AG08395 (cell line): ENCODE data around the gene TXNL4B.
A peak's percentile ranks its signal among the peaks of the same experiment; 100 is the strongest.
"Not testable (repeated sequence)": the region's sequence is repeated elsewhere in the genome, so short reads cannot be mapped to it uniquely, and the experiment has no call there.

ENCODE experiments used
- DNase-seq: peaks from one replicate; pipeline ENCODE4 v3.0.0; 2012; ENCODE audit warnings: mixed read lengths, low spot score

Gene TXNL4B

DNA sequence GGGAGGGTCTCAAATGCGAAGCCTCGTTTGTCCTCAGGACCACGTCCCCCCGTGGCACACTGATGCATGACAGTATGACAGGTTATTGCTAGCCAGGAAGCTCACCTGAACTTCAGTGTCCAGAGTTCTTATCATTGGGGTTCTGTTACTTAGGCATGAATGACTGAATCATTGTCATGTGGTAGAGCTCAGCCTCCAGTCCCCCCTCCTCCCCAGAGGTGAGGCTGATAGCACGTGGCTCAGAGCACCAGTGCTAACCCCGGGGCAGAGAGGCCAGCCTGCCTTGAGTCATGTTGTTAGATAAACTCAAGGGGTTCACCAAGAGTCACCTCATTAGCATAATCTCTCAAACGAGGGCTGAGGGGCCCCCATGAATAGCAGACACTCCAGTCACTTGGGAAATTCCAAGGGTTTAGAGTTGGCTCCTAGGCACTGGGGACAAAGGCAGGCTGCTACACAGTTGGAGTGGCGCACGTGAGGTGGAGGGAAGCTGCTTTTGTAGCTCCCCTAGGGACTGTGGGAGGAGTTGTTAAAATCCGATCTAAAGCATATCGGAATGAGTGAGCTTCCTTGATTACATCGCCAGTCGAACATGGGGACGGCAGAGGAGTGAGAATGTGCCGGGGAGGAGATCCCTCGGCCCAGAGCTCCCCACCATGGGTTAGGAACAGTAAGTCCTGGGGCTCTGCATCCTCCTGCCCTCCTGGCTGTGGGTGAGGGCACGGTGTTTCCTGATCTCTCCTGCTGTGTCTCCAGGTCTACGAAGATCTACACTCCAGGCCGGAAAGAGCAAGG, 18.4 kb upstream of the TXNL4B start:
- no peak for DNase-seq

DNA sequence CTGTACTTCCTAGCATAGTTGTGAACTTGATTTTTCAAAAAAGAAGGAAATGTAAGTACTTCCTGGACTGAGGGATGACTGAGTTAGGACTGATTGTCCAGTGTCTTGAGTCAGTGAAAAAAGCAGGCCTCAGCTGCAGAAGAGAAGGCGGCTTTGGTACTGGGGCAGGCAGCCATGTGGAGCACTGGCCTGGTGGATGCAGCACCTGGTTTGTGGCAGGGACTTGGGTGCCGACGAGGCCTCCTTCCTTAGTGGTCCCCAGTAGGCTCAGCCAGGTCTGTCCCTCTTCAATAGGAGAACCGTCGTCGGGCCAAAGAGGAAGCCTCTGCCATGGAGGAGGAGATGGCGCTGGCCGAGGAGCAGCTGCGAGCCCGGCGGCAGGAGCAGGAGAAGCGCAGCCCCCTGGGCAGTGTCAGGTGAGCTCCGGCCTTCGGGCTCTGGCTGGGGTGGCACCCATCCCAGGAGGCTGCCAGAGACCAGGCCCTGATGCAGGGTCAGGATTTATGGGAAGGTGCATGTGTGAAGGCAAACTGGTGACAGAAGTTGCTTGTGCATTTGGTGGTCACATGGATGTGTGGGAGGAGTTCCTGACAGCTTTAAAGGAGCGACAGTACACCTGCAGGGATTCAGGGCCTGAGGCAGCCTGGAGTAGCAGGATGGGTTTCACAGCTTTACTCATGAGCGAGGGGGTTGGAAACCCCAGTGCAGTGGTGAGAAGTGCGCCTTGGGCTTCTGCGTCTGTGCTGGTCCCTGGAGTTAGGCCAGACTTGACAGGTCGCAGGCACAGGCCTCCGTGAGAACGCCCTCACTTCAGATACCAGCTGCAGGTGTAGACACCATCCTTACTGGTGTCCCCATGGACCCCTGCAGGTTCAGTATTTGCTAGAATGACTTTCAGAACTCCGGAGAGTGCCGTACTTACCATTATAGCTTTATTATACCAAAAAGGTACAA, 17.5 kb upstream of the TXNL4B start:
- DNase-seq, result no peak

GRCh38 chr16:72109966-72110530, 16.6 kb upstream of the TXNL4B start:
- DNase-seq, result no peak

DNA sequence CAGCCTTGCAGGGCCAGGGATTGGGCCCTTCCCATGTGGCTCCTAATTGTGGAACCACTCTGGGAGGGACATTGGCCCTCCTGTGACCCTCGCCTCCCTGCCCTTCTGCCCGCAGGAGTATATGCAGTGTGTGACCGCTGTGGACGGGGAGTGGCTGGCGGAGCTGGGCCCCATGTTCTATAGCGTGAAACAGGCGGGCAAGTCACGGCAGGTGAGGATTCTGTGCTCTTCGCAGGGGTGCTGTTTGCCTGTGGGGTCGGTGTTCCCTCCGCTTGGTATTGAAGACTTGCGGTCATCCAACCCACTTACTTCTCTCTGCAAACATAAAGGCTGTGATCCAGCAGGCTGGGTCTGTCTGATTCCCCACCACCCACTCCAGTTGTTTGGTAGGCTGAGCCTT, 15.9 kb upstream of the TXNL4B start:
- DNase-seq, result no peak

DNA sequence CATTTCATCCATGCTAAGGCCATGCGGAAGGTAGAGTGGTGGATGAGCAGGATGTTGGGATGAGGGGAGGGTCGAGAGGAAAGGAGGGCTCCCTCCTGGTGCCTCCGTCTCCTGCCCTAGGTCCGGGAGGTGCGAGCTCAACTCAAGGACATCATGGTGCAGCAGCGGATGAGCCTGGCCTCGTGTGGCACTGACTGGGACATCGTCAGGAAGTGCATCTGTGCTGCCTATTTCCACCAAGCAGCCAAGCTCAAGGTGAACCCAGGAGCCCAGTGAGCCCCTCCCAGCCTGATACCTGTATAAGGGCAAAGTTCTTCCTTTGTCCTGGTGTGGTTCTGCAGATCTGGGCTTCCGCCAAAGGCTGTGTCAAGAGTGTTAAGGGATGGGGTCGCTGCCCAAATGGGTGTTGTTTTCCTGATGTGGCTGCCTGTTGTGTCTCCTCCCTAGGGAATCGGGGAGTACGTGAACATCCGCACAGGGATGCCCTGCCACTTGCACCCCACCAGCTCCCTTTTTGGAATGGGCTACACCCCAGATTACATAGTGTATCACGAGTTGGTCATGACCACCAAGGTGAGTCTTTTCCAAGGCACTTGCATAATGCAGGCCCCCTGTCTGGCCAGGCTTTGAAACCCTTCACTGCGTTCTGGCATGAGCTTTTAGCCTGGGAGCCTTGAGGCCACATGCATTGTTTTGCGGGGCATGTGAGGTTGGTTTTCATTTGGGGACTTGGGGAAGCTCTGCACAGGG, 15.1 kb upstream of the TXNL4B start:
- no peak for DNase-seq

GRCh38 chr16:72107371-72107770, 14.0 kb upstream of the TXNL4B start:
- no peak for DNase-seq

- DNase-seq, result no peak
These were observed 12.6 kb upstream of the TXNL4B start for GRCh38 chr16:72105978-72106377.

DNA sequence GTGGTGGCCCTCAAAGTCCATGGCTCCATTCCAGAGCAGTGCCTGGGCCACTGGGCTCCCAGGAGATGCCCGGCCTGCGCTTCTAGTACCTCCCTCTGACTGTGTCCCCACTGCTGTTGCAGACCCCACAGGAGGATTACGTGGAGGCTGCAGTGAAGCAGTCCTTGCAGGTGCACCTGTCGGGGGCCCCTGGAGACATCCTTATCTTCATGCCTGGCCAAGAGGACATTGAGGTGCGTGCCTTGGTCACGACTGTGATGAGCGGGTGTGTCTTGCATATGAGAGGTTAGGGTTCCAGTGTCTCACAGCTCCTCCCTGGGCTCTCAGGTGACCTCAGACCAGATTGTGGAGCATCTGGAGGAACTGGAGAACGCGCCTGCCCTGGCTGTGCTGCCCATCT, 11.5 kb upstream of the TXNL4B start:
- DNase-seq, result no peak

DNA sequence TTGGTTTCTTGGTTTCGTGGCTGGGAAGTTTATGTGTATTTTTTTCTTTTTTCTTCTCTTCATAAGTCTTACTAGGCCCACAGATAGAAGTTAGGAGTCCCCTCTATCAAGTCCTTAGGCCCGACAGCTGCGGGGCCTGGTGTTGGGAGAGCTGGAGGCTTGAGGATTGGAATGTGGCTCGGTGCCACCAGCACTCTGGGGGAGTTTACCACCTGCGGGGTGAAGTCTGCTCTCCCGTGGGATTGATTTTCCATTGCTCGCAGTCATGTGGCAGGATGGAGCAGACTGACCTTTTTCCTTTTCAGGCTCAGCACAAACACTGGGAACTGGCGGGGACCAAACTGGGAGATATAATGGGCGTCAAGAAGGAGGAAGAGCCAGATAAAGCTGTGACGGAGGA, 7.8 kb upstream of the TXNL4B start:
- no peak for DNase-seq

GRCh38 chr16:72099377-72099818, 6.0 kb upstream of the TXNL4B start:
- peak; percentile 74 for DNase-seq

DNA sequence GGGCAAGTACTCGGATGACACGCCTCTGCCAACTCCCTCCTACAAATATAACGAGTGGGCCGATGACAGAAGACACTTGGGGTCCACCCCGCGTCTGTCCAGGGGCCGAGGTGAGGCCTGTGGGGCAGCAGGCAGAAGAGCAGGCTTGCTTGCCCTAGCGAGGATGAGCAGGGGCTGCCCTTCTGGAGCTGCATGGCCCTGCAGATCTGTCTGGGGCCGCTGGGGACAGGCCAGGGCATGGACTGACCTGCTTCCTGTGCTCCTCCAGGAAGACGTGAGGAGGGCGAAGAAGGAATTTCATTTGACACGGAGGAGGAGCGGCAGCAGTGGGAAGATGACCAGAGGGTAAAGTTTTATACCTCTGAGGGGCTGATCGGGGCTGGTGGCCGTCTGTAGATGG, 5.5 kb upstream of the TXNL4B start:
- no peak for DNase-seq

DNA sequence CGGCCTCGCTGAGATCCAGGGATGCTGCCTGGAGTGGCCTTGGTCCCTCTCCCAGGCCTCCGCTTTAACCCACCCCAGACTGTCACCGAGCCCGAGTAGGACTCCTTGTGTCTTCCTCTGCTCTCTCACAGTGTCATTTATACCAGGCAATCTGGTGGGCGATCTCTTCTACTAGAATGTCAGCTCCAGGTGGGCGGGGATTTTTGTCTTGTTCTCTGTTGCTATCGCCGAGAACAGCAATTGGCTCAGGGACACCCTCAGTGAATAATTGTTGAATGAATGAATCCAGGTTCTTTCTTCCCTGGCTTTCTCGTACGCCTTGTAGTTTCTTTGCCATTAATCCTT, 818 bp upstream of the TXNL4B start:
- DNase-seq, result no peak

DNA sequence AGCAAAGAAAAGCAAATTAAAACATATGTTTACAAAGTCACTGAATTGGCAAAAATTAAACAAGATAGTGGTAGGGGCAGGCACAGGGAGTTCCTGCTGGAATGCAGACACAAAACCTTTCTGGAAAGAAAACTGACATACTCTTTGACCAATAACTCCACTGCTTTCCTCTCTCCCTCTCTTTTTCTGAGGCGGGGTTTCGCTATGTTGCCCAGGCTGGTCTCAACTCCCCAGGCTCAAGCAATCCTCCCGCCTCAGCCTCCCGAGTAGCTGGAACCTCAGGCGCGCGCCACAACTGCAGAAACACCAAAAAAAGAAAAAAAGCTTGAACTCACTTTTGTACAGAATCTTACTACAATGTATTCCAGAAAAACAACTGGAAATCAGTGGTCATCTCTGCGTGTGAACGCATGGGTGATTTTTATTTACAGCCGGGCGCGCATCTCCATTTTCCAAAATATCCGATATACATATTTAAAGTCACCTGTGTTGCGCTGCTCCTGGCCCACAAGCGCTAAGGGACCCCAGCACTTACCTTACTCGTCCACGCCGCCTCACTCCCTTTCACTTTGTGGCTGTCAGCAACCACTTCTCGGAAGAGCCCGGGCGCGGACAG, 480 bp downstream of the TXNL4B start:
- peak; percentile 76 for DNase-seq

DNA sequence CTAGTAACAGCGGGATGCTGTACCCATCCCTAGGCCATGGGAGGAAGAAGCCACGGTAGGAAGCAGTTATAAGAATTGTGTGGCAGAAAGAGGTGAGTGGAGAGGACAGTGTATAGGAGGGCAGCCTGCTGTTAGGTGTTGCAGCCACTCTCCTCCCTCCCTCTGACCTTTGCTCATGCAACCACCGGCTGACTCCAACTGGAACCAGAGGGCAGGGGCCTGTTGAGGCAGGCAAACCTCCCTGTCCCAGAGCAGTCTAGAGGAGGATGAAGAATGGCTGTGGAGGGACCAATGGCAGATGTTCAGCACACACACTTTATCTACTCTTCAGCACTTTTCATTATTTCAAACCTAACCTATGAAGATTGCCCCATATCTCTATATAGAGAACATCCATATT, 2.2 kb downstream of the TXNL4B start:
- DNase-seq, result no peak

DNA sequence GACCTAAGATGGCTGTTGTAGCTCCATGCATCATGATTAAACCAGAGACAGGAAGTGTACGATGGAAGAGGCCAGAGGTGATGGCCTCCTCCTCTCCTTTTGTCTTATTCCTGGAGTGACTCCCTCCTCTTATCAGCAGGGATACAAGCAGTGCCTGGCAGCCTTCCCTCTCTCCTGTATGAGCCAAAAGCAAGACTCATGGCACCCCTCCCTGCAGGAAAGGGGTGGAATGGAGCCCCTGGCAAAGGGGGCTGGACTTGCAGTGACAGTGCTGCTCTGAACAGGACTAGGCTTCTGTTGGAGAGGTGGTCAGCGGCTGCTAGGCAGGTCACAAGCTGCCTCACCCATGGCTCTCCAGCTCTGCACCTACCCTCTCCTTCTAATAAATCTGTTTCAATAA, 8.4 kb downstream of the TXNL4B start:
- DNase-seq, result no peak

DNA sequence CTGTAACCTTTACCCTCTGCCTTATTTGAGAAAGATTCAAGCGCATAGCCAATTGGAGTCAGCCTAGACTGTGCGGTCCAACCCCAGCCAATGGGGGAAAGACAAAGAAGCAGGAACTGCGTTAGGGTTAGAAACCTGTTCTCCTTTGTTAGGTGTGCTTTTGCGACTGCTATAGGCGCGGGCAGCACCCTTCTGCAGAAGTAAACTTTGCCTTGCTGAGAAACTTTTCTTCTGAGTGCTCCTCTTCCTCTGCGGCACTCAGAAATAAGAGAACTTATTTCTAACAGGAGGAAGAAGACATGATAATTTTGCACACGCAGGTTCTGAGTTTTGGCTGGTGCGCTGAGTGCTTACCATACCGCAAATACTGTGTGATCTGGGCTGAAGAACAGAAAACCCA, 9.0 kb downstream of the TXNL4B start:
- DNase-seq, result no peak

- no peak for DNase-seq
These were observed 9.5 kb downstream of the TXNL4B start for GRCh38 chr16:72083778-72084404.

DNA sequence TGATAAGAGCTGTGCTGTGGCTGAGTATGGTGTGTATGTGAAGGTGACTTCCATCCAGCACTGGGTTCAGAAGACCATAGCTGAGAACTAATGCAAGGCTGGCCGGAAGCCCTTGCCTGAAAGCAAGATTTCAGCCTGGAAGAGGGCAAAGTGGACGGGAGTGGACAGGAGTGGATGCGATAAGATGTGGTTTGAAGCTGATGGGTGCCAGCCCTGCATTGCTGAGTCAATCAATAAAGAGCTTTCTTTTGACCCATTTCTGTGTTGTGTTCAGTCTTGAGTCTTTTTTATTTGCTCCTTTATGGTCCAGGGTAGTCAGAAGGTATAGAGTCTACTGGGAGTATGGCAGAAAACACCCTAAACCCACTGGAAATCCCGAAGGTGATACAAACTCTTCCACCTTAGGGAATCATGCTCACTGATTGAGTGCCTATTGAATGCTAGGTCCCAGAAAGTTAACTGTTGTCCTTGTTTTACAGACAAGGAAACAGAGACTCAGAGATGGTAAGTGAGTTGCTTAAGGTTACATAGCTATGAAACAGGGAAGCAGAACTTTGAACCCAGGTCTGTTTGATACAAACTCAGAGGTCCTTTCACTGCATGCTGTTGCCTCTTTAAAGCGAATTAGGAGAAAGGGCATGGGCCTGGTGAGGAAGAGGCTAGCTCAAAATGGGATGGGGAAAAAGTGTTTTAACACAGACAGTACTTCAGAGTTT, 16.3 kb downstream of the TXNL4B start:
- DNase-seq, result not testable (repeated sequence)

DNA sequence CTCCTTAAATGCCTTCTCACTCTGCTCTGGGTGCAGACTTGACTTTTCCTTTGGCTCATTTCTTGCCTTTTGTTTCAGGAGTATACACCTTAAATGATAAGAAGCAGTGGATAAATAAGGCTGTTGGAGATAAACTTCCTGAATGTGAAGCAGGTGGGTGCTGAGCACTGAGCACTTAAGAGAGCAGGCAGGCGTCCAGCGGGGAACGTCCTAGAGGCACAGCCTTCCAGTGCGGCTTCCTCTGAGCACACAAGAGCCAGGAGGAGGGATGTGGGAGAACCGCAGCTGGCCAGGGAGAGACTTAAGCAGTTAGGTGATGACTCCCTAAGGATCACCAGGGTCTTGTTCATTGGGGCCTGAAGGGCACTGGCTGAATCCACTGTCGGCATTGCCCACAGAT, 18.4 kb downstream of the TXNL4B start:
- DNase-seq, result not testable (repeated sequence)

DNA sequence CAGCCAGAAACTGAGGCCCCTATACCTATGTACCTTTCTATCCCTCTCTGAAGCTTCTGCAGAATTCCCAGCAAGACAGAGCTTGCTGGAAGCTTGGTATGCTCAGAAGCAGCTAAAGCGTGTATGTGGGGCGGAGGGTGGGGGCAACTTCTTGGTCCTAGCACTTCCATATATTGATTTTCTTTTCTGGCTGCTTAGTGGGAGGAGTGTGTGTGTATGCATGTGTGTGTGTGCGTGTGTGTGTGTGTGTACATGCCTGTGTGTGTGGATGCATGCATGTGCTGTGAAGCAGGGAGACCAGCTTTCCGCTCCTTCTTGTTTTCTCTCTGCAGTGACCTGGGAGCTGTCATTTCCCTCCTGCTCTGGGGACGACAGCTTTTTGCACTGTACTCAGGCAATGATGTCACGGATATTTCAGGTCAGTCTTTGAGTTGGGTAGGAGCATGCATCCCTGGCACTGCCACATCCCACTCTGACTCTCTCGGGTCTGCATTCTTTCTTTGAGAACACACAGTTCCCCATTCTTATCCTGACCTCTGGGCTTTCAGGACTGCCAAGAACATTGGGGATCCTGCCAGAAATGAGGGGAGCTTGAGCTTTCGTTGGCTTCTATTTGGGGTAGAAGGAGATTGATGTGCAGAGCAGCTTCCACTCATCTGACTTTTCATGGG, 19.7 kb downstream of the TXNL4B start:
- no peak for DNase-seq
